ENCODE results near the gene MED8. TPM values are rescaled to one million over a fixed set of nuclear protein-coding genes. Genes with fewer than 3 reads are reported as not detected.

Gene MED8
- total and polyA plus RNA-seq, 7 experiments from 2014 or later, result 14.5 to 53.8 (median 30.1) TPM

DNA sequence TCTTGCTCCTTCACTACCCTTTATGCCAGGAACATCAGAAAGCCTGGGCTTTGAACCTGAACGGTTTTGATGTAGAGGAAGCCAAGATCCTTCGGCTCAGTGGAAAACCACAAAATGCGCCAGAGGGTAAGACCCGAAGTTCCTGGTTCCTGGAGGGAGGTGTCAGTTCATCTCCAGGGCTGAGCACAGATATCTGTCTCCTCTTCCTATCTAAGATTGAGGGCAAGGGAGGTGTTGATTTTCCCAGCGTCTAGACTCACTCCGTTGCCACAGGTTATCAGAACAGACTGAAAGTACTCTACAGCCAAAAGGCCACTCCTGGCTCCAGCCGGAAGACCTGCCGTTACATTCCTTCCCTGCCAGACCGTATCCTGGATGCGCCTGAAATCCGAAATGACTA is 29.9 kb downstream of the MED8 start:
- H3K4me1 Mint-ChIP-seq, result peaks cover 10 to 57% (median 20%) of the 10 kb centered on the region in 7 donors
- ATAC-seq (no peak), DNase-seq (no peak)
- Histone ChIP-seq H3K9me3 (ENCODE audit: control insufficient read depth in 2 of 3, low read length in 3 of 3) (no peaks in the 10 kb centered on the region), H3K36me3 (ENCODE audit: control insufficient read depth in 2 of 3, insufficient read depth in 3 of 3, low read length in 3 of 3) (peaks cover 1 to 28% (median 10%) of the 10 kb centered on the region in 3 experiments), H3K4me1 (ENCODE audit: control insufficient read depth in 2 of 2, insufficient read depth in 2 of 2, low read length in 2 of 2) (peaks cover 5 to 10% of the 10 kb centered on the region in 2 donors), H3K27ac (ENCODE audit: low read depth, low read length) (no peak overlapping the region), H3K4me3 (ENCODE audit: low read length) (no peak overlapping the region), H3K27me3 (ENCODE audit: control insufficient read depth in 2 of 2, insufficient read depth in 2 of 2, low read length in 2 of 2) (no peaks in the 10 kb centered on the region)
- H3K27ac Mint-ChIP-seq, result peak overlapping the region in 5 of 9 donors; percentile 12 to 81 (median 64)
- no peaks in the 10 kb centered on the region for H3K27me3 Mint-ChIP-seq
- no peaks in the 10 kb centered on the region for H3K9me3 Mint-ChIP-seq
- CTCF ChIA-PET, result no interaction called here
- intact Hi-C loops (cut with micrococcal nuclease), result loop anchor here (2.0 to 10.0 kb wide), 8 partner anchors 62 to 1997 kb away; partner anchors contain the start of genes KDM4A (in 2 of the 2), ATP6V0B (in 1 of the 2), B4GALT2 (in 1 of the 2) and DPH2 (in 1 of the 2)
- POLR2A ChIA-PET, result interaction anchor here (0.8 to 2.5 kb wide), 2 partner anchors 8 to 111 kb away, joined by 3 to 16 read pairs; partner anchors contain the start of gene ELOVL1
- peak overlapping the region; percentile 52 to 97 (median 75) for H3K4me3 Mint-ChIP-seq
- H3K36me3 Mint-ChIP-seq, result peaks cover 5 to 46% (median 5%) of the 10 kb centered on the region in 5 donors

DNA sequence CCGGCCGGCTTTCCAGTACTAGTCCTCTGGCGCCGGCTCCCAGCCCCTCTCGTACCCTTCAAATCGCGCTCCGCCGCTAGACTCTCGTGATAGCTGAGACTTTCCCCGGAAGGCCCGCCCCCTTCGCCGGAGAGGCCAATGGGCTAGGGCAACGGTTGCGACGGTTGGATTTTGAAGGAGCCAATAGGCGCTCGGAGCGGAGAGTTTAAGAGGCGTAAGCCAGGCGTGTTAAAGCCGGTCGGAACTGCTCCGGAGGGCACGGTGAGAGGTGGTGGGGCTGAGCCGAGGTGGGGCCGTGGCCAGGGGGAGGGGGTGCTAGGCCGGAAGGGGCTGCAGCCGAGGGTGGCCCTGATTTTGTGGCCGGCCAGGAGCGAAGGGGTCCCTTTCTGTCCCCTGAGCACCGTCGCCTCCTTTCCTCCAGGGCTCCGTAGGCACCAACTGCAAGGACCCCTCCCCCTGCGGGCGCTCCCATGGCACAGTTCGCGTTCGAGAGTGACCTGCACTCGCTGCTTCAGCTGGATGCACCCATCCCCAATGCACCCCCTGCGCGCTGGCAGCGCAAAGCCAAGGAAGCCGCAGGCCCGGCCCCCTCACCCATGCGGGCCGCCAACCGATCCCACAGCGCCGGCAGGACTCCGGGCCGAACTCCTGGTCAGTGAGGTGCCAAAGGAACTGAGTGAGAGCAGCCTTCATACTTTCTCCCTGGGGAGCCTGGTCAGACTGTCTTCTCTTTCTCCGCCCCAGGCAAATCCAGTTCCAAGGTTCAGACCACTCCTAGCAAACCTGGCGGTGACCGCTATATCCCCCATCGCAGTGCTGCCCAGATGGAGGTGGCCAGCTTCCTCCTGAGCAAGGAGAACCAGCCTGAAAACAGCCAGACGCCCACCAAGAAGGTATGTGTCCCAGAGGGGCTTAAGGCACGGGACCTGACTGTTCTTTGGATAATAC is 30.6 kb downstream of the MED8 start, which contains the start of gene CDC20:
CDC20 (plus strand) TSS at position 236 of the 948 bp plus-strand sequence; CDS start at position 471, 235 bp downstream.
- Mint-ChIP-seq H3K27me3 (no peaks in the 10 kb centered on the region), H3K27ac (peak within 1 kb of the TSS; percentile 22 to 88 (median 87)), H3K4me1 (peaks cover 10 to 55% (median 20%) of the 10 kb centered on the region in 7 donors), H3K36me3 (peaks cover 3 to 43% (median 5%) of the 10 kb centered on the region in 5 donors), H3K4me3 (peak within 1 kb of the TSS; percentile 74 to 97 (median 90)), H3K9me3 (no peaks in the 10 kb centered on the region)
- Histone ChIP-seq H3K4me1 (ENCODE audit: control insufficient read depth in 2 of 2, insufficient read depth in 2 of 2, low read length in 2 of 2) (peaks cover 5 to 10% of the 10 kb centered on the region in 2 donors), H3K36me3 (ENCODE audit: control insufficient read depth in 2 of 3, insufficient read depth in 3 of 3, low read length in 3 of 3) (peaks cover 0 to 21% (median 6%) of the 10 kb centered on the region in 3 experiments), H3K4me3 (ENCODE audit: low read length) (peak within 1 kb of the TSS; percentile 90), H3K27me3 (ENCODE audit: control insufficient read depth in 2 of 2, insufficient read depth in 2 of 2, low read length in 2 of 2) (no peaks in the 10 kb centered on the region), H3K27ac (ENCODE audit: low read depth, low read length) (peak within 1 kb of the TSS; percentile 78), H3K9me3 (ENCODE audit: control insufficient read depth in 2 of 3, low read length in 3 of 3) (no peaks in the 10 kb centered on the region)
- CTCF ChIA-PET, result no interaction called here
- POLR2A ChIA-PET, result interaction anchor here (0.7 to 2.5 kb wide), 4 partner anchors 9 to 1277 kb away, joined by 3 to 16 read pairs (median 10); partner anchors contain the start of genes ELOVL1, MED8 and SZT2
- ATAC-seq (peak; percentile 100), DNase-seq (peak; percentile 91 to 99 (median 96))
- intact Hi-C loops (cut with micrococcal nuclease), result loop anchor here (1.0 to 10.0 kb wide), 13 partner anchors 9 to 1997 kb away; partner anchors contain the start of genes CFAP57 (in 2 of the 2), EBNA1BP2 (in 2 of the 2), ELOVL1 (in 2 of the 2) and MED8 (in 2 of the 2)

DNA sequence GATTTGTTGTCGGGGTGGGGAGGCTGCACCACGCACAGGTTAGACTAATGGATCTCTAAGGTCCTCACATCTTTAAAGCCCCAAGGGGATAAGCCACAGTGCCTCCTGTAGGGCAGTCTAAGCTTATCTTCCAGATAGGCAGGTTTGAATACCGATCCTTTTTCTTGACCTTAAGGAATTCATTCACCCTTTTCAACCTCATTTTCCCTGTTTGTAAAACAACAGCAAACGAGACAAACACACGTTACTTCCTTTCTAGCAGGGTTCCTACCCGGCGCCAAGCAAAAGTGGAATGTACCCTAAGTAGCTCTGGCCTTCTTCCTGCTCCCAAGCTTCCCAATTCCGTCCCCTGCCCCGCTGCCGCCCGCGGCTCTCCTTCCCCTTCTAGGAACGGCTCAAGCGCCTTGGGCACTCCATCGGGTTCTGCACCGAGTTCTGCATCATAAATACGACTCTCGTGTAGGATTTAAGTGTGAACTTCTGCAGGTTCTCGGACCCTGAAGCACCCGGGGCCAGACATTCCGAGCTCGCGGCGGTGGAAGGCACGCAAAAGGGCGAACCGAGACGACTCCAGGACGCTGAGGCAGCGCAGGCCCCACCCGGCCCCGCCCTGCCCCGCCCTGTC is 31.4 kb downstream of the MED8 start:
- no peaks in the 10 kb centered on the region for H3K9me3 ChIP-seq (ENCODE audit: control insufficient read depth in 2 of 3, low read length in 3 of 3)
- no peaks in the 10 kb centered on the region for H3K27me3 ChIP-seq (ENCODE audit: control insufficient read depth in 2 of 2, insufficient read depth in 2 of 2, low read length in 2 of 2)
- no peaks in the 10 kb centered on the region for H3K9me3 Mint-ChIP-seq
- POLR2A ChIA-PET, result interaction anchor here (0.7 to 2.5 kb wide), 4 partner anchors 10 to 1277 kb away, joined by 3 to 16 read pairs (median 10); partner anchors contain the start of genes ELOVL1, MED8 and SZT2
- CTCF ChIA-PET, result no interaction called here
- H3K27me3 Mint-ChIP-seq, result no peaks in the 10 kb centered on the region
- peak overlapping the region; percentile 74 to 97 (median 90) for H3K4me3 Mint-ChIP-seq
- H3K36me3 ChIP-seq (ENCODE audit: control insufficient read depth in 2 of 3, insufficient read depth in 3 of 3, low read length in 3 of 3), result peaks cover 0 to 13% (median 0%) of the 10 kb centered on the region in 3 experiments
- peak overlapping the region; percentile 90 for H3K4me3 ChIP-seq (ENCODE audit: low read length)
- H3K4me1 ChIP-seq (ENCODE audit: control insufficient read depth in 2 of 2, insufficient read depth in 2 of 2, low read length in 2 of 2), result peaks cover 5 to 10% of the 10 kb centered on the region in 2 donors
- intact Hi-C loops (cut with micrococcal nuclease), result loop anchor here (1.0 to 10.0 kb wide), 13 partner anchors 9 to 1996 kb away; partner anchors contain the start of genes CFAP57 (in 2 of the 2), EBNA1BP2 (in 2 of the 2), ELOVL1 (in 2 of the 2) and MED8 (in 2 of the 2)
- peak overlapping the region; percentile 78 for H3K27ac ChIP-seq (ENCODE audit: low read depth, low read length)
- H3K4me1 Mint-ChIP-seq, result peaks cover 10 to 51% (median 20%) of the 10 kb centered on the region in 7 donors
- peak overlapping the region; percentile 22 to 88 (median 87) for H3K27ac Mint-ChIP-seq
- no peak for ATAC-seq
- peaks cover 0 to 39% (median 5%) of the 10 kb centered on the region in 5 donors for H3K36me3 Mint-ChIP-seq
- peak in 3 of 9 donors; percentile 9 to 13 (median 10) for DNase-seq

- Mint-ChIP-seq H3K27ac (no peak overlapping the region), H3K27me3 (no peaks in the 10 kb centered on the region), H3K4me1 (peaks cover 10 to 48% (median 20%) of the 10 kb centered on the region in 7 donors), H3K9me3 (no peaks in the 10 kb centered on the region), H3K4me3 (peak overlapping the region in 1 of 10 donors; percentile 34), H3K36me3 (peaks cover 0 to 33% (median 0%) of the 10 kb centered on the region in 5 donors)
- Histone ChIP-seq H3K4me3 (ENCODE audit: low read length) (no peak overlapping the region), H3K9me3 (ENCODE audit: control insufficient read depth in 2 of 3, low read length in 3 of 3) (no peaks in the 10 kb centered on the region), H3K36me3 (ENCODE audit: control insufficient read depth in 2 of 3, insufficient read depth in 3 of 3, low read length in 3 of 3) (peaks cover 0 to 7% (median 0%) of the 10 kb centered on the region in 3 experiments), H3K27me3 (ENCODE audit: control insufficient read depth in 2 of 2, insufficient read depth in 2 of 2, low read length in 2 of 2) (no peaks in the 10 kb centered on the region), H3K4me1 (ENCODE audit: control insufficient read depth in 2 of 2, insufficient read depth in 2 of 2, low read length in 2 of 2) (peaks cover 5 to 10% of the 10 kb centered on the region in 2 donors), H3K27ac (ENCODE audit: low read depth, low read length) (no peak overlapping the region)
- ChIA-PET CTCF (no interaction called here), POLR2A (interaction anchor here (2.5 kb wide), 1 partner anchor 11 kb away, joined by 16 read pairs; the partner anchor contains the start of gene ELOVL1)
- intact Hi-C loops (cut with micrococcal nuclease), result loop anchor here (5.0 to 10.0 kb wide), 4 partner anchors 60 to 1995 kb away; partner anchors contain the start of genes ERMAP (in 1 of the 2), FOXO6 (in 1 of the 2), KDM4A (in 1 of the 2) and SVBP (in 1 of the 2)
- ATAC-seq (no peak), DNase-seq (no peak)
These were observed 32.3 kb downstream of the MED8 start for GRCh38 chr1:43357251-43357650.

DNA sequence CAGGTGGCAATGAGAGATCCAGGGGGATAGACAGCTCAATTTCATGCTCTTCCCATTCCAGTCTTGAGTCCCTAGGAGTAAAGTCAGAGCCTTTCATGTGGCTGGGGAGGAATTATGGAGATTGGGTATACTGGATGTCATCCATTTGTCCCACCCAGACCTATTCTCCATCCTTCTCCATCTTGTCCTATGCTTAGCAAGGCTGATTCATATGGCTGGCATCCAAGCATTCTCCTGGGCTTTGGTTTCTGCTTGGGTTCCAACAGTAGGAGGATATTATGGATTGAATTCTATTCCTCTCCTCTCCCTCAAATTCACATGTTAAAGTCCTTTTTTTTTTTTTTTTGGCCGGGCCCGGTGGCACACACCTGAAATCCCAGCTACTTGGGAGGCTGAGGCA is 34.7 kb downstream of the MED8 start:
- peak overlapping the region in 1 of 9 donors; percentile 10 for H3K27ac Mint-ChIP-seq
- H3K4me3 ChIP-seq (ENCODE audit: low read length), result no peak overlapping the region
- ChIA-PET POLR2A (interaction anchor here (1.2 kb wide), 1 partner anchor 14 kb away, joined by 4 read pairs; no protein-coding TSS in a partner anchor), CTCF (no interaction called here)
- H3K36me3 Mint-ChIP-seq, result peaks cover 0 to 13% (median 0%) of the 10 kb centered on the region in 5 donors
- H3K9me3 ChIP-seq (ENCODE audit: control insufficient read depth in 2 of 3, low read length in 3 of 3), result no peaks in the 10 kb centered on the region
- intact Hi-C loops (cut with micrococcal nuclease), result loop anchor here (5.0 to 10.0 kb wide), 4 partner anchors 58 to 1993 kb away; partner anchors contain the start of genes ERMAP (in 1 of the 2), FOXO6 (in 1 of the 2), KDM4A (in 1 of the 2) and SVBP (in 1 of the 2)
- no peak overlapping the region for H3K27ac ChIP-seq (ENCODE audit: low read depth, low read length)
- no peaks in the 10 kb centered on the region for H3K9me3 Mint-ChIP-seq
- no peak for DNase-seq
- no peak overlapping the region for H3K4me3 Mint-ChIP-seq
- peaks cover 12 to 25% (median 20%) of the 10 kb centered on the region in 7 donors for H3K4me1 Mint-ChIP-seq
- no peaks in the 10 kb centered on the region for H3K27me3 Mint-ChIP-seq
- H3K4me1 ChIP-seq (ENCODE audit: control insufficient read depth in 2 of 2, insufficient read depth in 2 of 2, low read length in 2 of 2), result peaks cover 5 to 10% of the 10 kb centered on the region in 2 donors
- H3K27me3 ChIP-seq (ENCODE audit: control insufficient read depth in 2 of 2, insufficient read depth in 2 of 2, low read length in 2 of 2), result no peaks in the 10 kb centered on the region
- ATAC-seq, result no peak
- no peaks in the 10 kb centered on the region for H3K36me3 ChIP-seq (ENCODE audit: control insufficient read depth in 2 of 3, insufficient read depth in 3 of 3, low read length in 3 of 3)

Data from naive thymus-derived CD4-positive, alpha-beta T cell (primary cell).